ENCODE measurements around the gene PDE5A.

GRCh38 chr4:119537586-119537985, 91.0 kb downstream of the PDE5A start:
- TF ChIP-seq, protein P1, sequence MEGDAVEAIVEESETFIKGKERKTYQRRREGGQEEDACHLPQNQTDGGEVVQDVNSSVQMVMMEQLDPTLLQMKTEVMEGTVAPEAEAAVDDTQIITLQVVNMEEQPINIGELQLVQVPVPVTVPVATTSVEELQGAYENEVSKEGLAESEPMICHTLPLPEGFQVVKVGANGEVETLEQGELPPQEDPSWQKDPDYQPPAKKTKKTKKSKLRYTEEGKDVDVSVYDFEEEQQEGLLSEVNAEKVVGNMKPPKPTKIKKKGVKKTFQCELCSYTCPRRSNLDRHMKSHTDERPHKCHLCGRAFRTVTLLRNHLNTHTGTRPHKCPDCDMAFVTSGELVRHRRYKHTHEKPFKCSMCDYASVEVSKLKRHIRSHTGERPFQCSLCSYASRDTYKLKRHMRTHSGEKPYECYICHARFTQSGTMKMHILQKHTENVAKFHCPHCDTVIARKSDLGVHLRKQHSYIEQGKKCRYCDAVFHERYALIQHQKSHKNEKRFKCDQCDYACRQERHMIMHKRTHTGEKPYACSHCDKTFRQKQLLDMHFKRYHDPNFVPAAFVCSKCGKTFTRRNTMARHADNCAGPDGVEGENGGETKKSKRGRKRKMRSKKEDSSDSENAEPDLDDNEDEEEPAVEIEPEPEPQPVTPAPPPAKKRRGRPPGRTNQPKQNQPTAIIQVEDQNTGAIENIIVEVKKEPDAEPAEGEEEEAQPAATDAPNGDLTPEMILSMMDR (IDR thresholded peaks at IDR 0.05; ENCODE audit: borderline replicate concordance, extremely low read depth, low read length, poor library complexity, severe bottlenecking), result no peak
- TF ChIP-seq EZH2 (IDR thresholded peaks at IDR 0.05; ENCODE audit: borderline replicate concordance, low read depth, low read length, severe bottlenecking), result no peak

Data from DND-41 (cell line).